Cardiac fibroblast (primary cell): Measurements from ENCODE around the gene BCL2A1.
A peak's percentile ranks its signal among the peaks of the same experiment; 100 is the strongest.
"Not testable (repeated sequence)": the region's sequence is repeated elsewhere in the genome, so short reads cannot be mapped to it uniquely, and the experiment has no call there.

ENCODE experiments used
- DNase-seq, 2 donors: peaks; one replicate each; pipeline versions ENCODE4 v3.0.0 to v3.0.0-alpha.2; 2010; ENCODE audit warnings: low read depth in 2 of 2
- H3K4me3 ChIP-seq, 2 donors: replicated peaks in 1 of 2; 1 replicate in 1 of 2; 2 replicates in 1 of 2; pipeline ENCODE4 v1.5.1; 2011; ENCODE audit warnings: low read depth in 2 of 2, low read length in 2 of 2, mild to moderate bottlenecking in 2 of 2, moderate library complexity in 1 of 2
- TF ChIP-seq, protein P1 (sequence below): IDR thresholded peaks from one replicate; pipeline ENCODE4 v1.5.1; 2011; ENCODE audit warnings: low read depth, mild to moderate bottlenecking, low read length, inconsistent platforms

Gene BCL2A1

GRCh38 chr15:79933231-79933630 lies 37.8 kb downstream of the BCL2A1 start:
- no peak overlapping the region for H3K4me3 ChIP-seq
- DNase-seq = peak in 1 of 2 donors; percentile 5
- TF ChIP-seq, protein P1, sequence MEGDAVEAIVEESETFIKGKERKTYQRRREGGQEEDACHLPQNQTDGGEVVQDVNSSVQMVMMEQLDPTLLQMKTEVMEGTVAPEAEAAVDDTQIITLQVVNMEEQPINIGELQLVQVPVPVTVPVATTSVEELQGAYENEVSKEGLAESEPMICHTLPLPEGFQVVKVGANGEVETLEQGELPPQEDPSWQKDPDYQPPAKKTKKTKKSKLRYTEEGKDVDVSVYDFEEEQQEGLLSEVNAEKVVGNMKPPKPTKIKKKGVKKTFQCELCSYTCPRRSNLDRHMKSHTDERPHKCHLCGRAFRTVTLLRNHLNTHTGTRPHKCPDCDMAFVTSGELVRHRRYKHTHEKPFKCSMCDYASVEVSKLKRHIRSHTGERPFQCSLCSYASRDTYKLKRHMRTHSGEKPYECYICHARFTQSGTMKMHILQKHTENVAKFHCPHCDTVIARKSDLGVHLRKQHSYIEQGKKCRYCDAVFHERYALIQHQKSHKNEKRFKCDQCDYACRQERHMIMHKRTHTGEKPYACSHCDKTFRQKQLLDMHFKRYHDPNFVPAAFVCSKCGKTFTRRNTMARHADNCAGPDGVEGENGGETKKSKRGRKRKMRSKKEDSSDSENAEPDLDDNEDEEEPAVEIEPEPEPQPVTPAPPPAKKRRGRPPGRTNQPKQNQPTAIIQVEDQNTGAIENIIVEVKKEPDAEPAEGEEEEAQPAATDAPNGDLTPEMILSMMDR = no peak

- no peak overlapping the region for H3K4me3 ChIP-seq
- DNase-seq = peak in 1 of 2 donors; percentile 39
- TF ChIP-seq, protein P1 = no peak
Measured at GRCh38 chr15:79932447-79932846, 38.5 kb downstream of the BCL2A1 start.

- TF ChIP-seq, protein P1 = no peak
- DNase-seq = no peak
- H3K4me3 ChIP-seq = no peak overlapping the region
Measured at GRCh38 chr15:79930516-79930915, 40.5 kb downstream of the BCL2A1 start.

- TF ChIP-seq, protein P1 = no peak
- H3K4me3 ChIP-seq = no peak overlapping the region
- no peak for DNase-seq
Measured at GRCh38 chr15:79929412-79929811, 41.6 kb downstream of the BCL2A1 start.

- DNase-seq, H3K4me3 ChIP-seq: not testable (repeated sequence)
Measured at GRCh38 chr15:79926116-79926515, 44.9 kb downstream of the BCL2A1 start.

DNA sequence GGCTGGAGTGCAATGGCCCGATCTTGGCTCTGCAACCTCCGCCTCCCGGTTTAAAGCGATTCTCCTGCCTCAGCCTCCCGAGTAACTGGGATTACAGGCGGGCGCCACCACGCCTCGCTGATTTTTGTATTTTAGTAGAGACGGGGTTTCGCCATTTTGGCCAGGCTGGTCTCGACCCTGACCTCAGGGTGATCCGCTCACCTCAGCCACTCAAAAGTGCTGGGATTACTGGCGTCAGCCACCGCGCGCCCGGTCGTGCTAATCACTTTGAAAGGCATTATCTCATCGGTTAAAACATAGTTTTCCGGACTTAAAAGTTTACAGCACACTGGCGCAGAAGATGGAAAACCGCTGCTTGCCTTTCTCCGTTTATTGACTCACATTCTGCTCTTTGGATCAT lies 46.6 kb downstream of the BCL2A1 start:
- no peak for DNase-seq
- H3K4me3 ChIP-seq = peak overlapping the region; percentile 89 to 90
- TF ChIP-seq, protein P1 = no peak

- peak; percentile 95 to 97 for DNase-seq
- H3K4me3 ChIP-seq = peak overlapping the region; percentile 89 to 90
- TF ChIP-seq, protein P1 = no peak
Measured at GRCh38 chr15:79923515-79924169, 47.4 kb downstream of the BCL2A1 start.
